GM20431 (cell line): ENCODE results near the gene IL36RN.

Experiments
- in situ Hi-C: fragments of 300-500 bp; cut with MseI, MboI; formaldehyde crosslinking; loops from one replicate; pipeline ENCODE4 v1.15.0; 2020; ENCODE audit warnings: low sequenced_read_pairs; ENCODE audit not compliant: unreplicated experiment

IL36RN gene

GRCh38 chr2:113041871-113042270, 17.1 kb upstream of the IL36RN start:
- in situ Hi-C loops = no loop called here

GRCh38 chr2:113046465-113046864, 12.5 kb upstream of the IL36RN start:
- in situ Hi-C loops = no loop called here

- in situ Hi-C loops = no loop called here
These were observed 7.8 kb upstream of the IL36RN start for GRCh38 chr2:113050921-113051895.

- in situ Hi-C loops = no loop called here
These were observed 6.5 kb upstream of the IL36RN start, which contains the start of gene IL36B for GRCh38 chr2:113052396-113052917. Gene IL36B, minus strand, starts transcription at chr2:113052867.

- in situ Hi-C loops = no loop called here
These were observed 5.3 kb upstream of the IL36RN start for GRCh38 chr2:113053666-113054065.

- in situ Hi-C loops = no loop called here
These were observed 4.9 kb upstream of the IL36RN start for GRCh38 chr2:113054066-113054465.

- in situ Hi-C loops = no loop called here
These were observed 2.5 kb upstream of the IL36RN start for GRCh38 chr2:113056521-113056920.

GRCh38 chr2:113057117-113057516, 1.9 kb upstream of the IL36RN start:
- in situ Hi-C loops = no loop called here

GRCh38 chr2:113058411-113058994, 495 bp upstream of the IL36RN start:
- in situ Hi-C loops = no loop called here

GRCh38 chr2:113060396-113060795, 1.4 kb downstream of the IL36RN start:
- in situ Hi-C loops = no loop called here

GRCh38 chr2:113060796-113061195, 1.8 kb downstream of the IL36RN start:
- in situ Hi-C loops = no loop called here

GRCh38 chr2:113061241-113061640, 2.2 kb downstream of the IL36RN start:
- in situ Hi-C loops = no loop called here

GRCh38 chr2:113061896-113062770, 3.1 kb downstream of the IL36RN start:
- in situ Hi-C loops = no loop called here

- in situ Hi-C loops = no loop called here
These were observed 5.3 kb downstream of the IL36RN start for GRCh38 chr2:113064281-113064680.

- in situ Hi-C loops = no loop called here
These were observed 5.9 kb downstream of the IL36RN start for GRCh38 chr2:113064898-113065297.

- in situ Hi-C loops = no loop called here
These were observed 8.7 kb downstream of the IL36RN start, which contains the start of gene IL1F10 for GRCh38 chr2:113067681-113068080. Gene IL1F10, plus strand, starts transcription at chr2:113067970. Its CDS starts 4,769 bp downstream, at chr2:113072739.

- in situ Hi-C loops = no loop called here
These were observed 9.3 kb downstream of the IL36RN start for GRCh38 chr2:113068249-113068648.

GRCh38 chr2:113068706-113069485, 9.9 kb downstream of the IL36RN start:
- in situ Hi-C loops = no loop called here
